Sigmoid colon (tissue), 7 donors: Measurements from ENCODE around the gene TBC1D13. TPM values are rescaled to one million over a fixed set of nuclear protein-coding genes. Genes with fewer than 3 reads are reported as not detected.
A peak's percentile ranks its signal among the peaks of the same experiment; 100 is the strongest.

Experiments used
- DNase-seq: peaks from one replicate; pipeline ENCODE4 v3.0.0-alpha.2; 2019
- H3K27ac ChIP-seq, 4 donors: fragments of 200-600 bp; sonication (generic); one replicate each; pipeline ENCODE4 v1.5.1; 2016 to 2019; ENCODE audit warnings: mild to moderate bottlenecking in 1 of 4
- H3K27me3 ChIP-seq, 3 donors: fragments of 200-600 bp; sonication (generic); one replicate each; pipeline ENCODE4 v1.5.1; 2019; ENCODE audit warnings: mild to moderate bottlenecking in 1 of 3
- H3K36me3 ChIP-seq, 4 donors: fragments of 200-600 bp; sonication (generic); one replicate each; pipeline ENCODE4 v1.5.1; 2016 to 2019
- H3K4me1 ChIP-seq, 4 donors: fragments of 200-600 bp; sonication (generic); one replicate each; pipeline ENCODE4 v1.5.1; 2017 to 2019
- H3K4me3 ChIP-seq, 4 donors: fragments of 200-600 bp; sonication (generic); one replicate each; pipeline ENCODE4 v1.5.1; 2017 to 2019; ENCODE audit warnings: mild to moderate bottlenecking in 2 of 4, moderate library complexity in 1 of 4
- H3K9me3 ChIP-seq, 4 donors: fragments of 200-600 bp in 3 of 4; sonication (generic) in 3 of 4; one replicate each; pipeline versions ENCODE4 v1.5.1 to v1.6.1; 2013 to 2019
- EP300 ChIP-seq, 4 donors: sonication (generic); formaldehyde crosslinking; IDR thresholded peaks; one replicate each; pipeline ENCODE4 v1.6.1; 2017; ENCODE audit warnings: antibody characterized with exemption in 4 of 4
- POLR2A ChIP-seq, 2 donors: fragments of 450-650 bp; IDR thresholded peaks; one replicate each; pipeline ENCODE4 v1.6.1; 2016; ENCODE audit warnings: antibody characterized with exemption in 2 of 2, mild to moderate bottlenecking in 2 of 2, moderate library complexity in 2 of 2
- POLR2AphosphoS5 ChIP-seq, 4 donors: sonication (generic); formaldehyde crosslinking; IDR thresholded peaks; one replicate each; pipeline ENCODE4 v1.6.1; 2017; ENCODE audit warnings: antibody characterized with exemption in 4 of 4
- WGBS, 2 donors: extraction: QIAGEN DNeasy Blood & Tissue Kit; methylation state at CpG; one replicate each; pipeline ENCODE4 v1.1.7; 2013; 5-methylcytosine and 5-hydroxymethylcytosine counted together
- intact Hi-C: fragments of 100-400 bp; cut with DNase I; formaldehyde crosslinking; loops from one replicate; pipeline ENCODE4 v1.15.1; 2023
- polyA plus RNA-seq, 3 donors: library from polyadenylated mRNA; stranded (reverse); fragments of 200-250 nt; gene quantifications; one replicate each; pipeline ENCODE4 v1.2.3, GENCODE V29; 2013
- total RNA-seq, 4 donors: library from RNA; depleted of rRNA; stranded (reverse); fragments of >200 nt; gene quantifications; one replicate each; pipeline ENCODE4 v1.1.0, GENCODE V29; 2016
- TF ChIP-seq, protein P1 (sequence below), 4 experiments: fragments of 450-650 bp in 3 of 4; fragments of 200-600 bp in 1 of 4; IDR thresholded peaks; one replicate each; pipeline ENCODE4 v1.5.1; 2016 to 2019; ENCODE audit warnings: antibody characterized with exemption in 4 of 4, mild to moderate bottlenecking in 3 of 4, moderate library complexity in 2 of 4
- donor health status: healthy with polysubstance abuse.
- donor health status: Bipolar disorder and iron deficiency.
- donor health status: healthy.

Gene TBC1D13
- total and polyA plus RNA-seq, 7 donors = 9.0 to 25.8 (median 14.3) TPM

DNA sequence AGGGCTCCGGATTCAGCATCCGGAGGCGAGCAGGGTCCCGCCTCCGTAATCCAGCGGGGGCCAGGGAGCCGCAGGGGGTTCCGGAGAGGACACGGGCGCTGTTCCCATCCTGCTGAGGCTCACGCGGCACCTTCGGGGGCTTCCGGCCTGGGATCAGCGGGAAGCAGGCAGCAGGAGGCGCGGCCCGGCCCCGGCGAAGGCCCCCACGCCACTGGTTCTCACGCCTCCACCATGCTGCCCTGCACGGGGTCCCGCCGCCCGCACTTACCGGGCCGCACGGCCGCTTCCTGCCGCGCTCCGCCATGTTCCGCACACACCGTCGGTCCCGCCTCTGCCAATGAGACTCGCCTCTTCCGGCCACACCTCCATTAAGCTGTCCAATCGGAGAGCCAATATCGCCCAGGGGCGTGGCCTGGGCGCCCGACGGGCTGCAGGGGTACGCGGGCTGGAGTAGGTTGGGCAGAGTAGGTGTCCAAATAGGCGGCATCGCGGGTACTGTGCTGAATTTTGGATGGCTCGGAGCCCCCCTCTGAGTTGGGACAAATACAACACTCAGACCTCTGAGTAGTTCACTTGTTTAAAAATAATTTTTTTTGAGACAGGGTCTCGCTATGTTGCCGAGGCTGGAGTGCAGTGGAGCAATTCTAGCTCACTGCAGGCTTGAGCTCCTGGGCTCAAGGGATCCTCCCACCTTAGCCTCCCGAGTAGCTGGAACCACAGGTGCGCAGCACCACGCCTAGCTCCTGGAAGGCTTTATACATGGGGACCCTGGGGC is 42.6 kb downstream of the TBC1D13 start, which contains the start of gene SPOUT1:
Gene SPOUT1 (minus strand): TSS at position 318 of the 775 bp plus-strand sequence. CDS start 14 bp downstream, at position 304.
- Histone ChIP-seq H3K9me3 (no peaks in the 10 kb centered on the region), H3K4me3 (peak within 1 kb of the TSS; percentile 69 to 93 (median 83)), H3K4me1 (peaks cover 0 to 18% (median 15%) of the 10 kb centered on the region in 4 donors), H3K27ac (peak within 1 kb of the TSS; percentile 55 to 83 (median 78)), H3K36me3 (peaks cover 0 to 37% (median 6%) of the 10 kb centered on the region in 4 donors), H3K27me3 (no peaks in the 10 kb centered on the region)
- TF ChIP-seq POLR2AphosphoS5 (IDR thresholded peaks at IDR 0.05) (peak in 3 of 4 donors; percentile 42 to 86 (median 83)), POLR2A (IDR thresholded peaks at IDR 0.05) (no peak)
- DNase-seq = peak; percentile 96
- WGBS, 2 donors = 0 to 1% methylated on average over 56 of the region's 56 CpGs
- intact Hi-C loops = no loop called here

DNA sequence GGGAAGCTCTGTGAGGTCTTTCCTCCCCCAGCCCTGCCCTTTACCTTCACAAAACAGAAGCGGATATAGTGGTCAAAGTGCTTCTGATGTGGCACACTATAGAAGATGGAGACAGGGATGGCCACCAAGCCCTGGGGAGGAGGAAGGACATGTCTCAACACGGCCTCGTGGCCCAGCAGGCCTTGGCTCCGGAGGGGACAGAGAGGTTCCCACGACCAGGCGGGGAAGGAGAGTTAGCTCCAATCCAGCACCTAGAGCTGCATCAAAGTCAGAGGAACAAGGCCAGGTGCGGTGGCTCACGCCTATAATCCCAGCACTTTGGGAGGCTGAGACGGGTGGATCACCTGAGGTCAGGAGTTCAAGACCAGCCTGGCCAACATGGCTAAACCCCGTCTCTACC is 46.6 kb downstream of the TBC1D13 start:
- Histone ChIP-seq H3K4me3 (no peak overlapping the region), H3K27me3 (no peaks in the 10 kb centered on the region), H3K27ac (no peak overlapping the region), H3K36me3 (peaks cover 0 to 5% (median 0%) of the 10 kb centered on the region in 4 donors), H3K9me3 (no peaks in the 10 kb centered on the region), H3K4me1 (peaks cover 0 to 15% (median 11%) of the 10 kb centered on the region in 4 donors)
- DNase-seq = no peak
- intact Hi-C loops = no loop called here
- 96% methylated on average over 10 of the region's 10 CpGs for WGBS, 2 donors
- TF ChIP-seq EP300 (IDR thresholded peaks at IDR 0.05) (no peak), POLR2A (IDR thresholded peaks at IDR 0.05) (no peak), POLR2AphosphoS5 (IDR thresholded peaks at IDR 0.05) (no peak)
- TF ChIP-seq, protein P1, sequence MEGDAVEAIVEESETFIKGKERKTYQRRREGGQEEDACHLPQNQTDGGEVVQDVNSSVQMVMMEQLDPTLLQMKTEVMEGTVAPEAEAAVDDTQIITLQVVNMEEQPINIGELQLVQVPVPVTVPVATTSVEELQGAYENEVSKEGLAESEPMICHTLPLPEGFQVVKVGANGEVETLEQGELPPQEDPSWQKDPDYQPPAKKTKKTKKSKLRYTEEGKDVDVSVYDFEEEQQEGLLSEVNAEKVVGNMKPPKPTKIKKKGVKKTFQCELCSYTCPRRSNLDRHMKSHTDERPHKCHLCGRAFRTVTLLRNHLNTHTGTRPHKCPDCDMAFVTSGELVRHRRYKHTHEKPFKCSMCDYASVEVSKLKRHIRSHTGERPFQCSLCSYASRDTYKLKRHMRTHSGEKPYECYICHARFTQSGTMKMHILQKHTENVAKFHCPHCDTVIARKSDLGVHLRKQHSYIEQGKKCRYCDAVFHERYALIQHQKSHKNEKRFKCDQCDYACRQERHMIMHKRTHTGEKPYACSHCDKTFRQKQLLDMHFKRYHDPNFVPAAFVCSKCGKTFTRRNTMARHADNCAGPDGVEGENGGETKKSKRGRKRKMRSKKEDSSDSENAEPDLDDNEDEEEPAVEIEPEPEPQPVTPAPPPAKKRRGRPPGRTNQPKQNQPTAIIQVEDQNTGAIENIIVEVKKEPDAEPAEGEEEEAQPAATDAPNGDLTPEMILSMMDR (IDR thresholded peaks at IDR 0.05) = no peak

DNA sequence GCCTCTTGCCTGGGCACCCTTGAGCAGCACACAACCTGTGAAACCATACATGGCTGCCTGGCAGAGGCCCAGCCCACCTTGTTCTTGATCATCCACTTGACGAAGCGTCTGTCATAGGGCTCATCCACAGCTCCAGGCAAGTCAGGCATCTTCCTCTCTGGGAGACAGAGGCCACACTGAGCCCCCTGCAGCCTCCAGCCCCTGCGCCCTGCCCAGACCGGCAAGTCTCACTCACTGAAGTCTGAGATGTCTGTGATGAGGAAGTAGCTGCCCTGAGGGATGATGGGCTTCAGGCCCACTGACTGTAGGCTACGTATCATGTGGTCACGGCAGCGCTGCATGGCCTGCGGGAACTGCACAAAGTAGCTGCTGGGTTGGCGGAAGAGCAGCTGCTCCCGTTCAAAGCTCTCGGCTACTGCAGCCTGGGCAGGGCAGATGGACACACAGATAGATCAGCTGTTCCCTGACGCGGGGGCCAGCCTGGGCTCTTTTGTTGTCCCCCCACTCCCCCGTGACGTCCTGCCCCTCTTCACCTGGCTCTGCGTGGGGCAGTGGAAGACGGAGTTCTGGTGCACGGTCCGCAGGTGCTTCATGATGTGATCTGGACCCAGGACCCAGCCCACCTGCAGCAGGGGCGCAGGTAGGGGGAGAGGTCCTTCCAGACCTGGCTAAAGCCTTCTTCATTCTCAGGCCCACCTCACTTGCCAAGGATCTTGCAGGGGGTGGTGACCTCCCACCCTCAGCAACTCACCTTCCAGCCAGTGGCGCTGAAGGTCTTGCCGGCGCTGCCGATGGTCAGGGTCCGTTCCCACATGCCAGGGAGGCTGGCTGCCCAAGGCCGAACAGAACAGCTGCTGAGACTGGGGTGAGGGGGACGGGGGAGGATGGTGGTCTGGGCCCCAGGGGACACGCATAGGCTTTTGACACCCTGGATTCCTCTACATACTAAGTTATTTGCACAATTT is 48.5 kb downstream of the TBC1D13 start:
- Histone ChIP-seq H3K27ac (no peak overlapping the region), H3K9me3 (no peaks in the 10 kb centered on the region), H3K36me3 (peaks cover 0 to 5% (median 0%) of the 10 kb centered on the region in 4 donors), H3K4me1 (no peaks in the 10 kb centered on the region), H3K27me3 (no peaks in the 10 kb centered on the region), H3K4me3 (no peak overlapping the region)
- 95 to 96% methylated on average over 28 of the region's 28 CpGs for WGBS, 2 donors
- no peak for TF ChIP-seq EP300 (IDR thresholded peaks at IDR 0.05)
- TF ChIP-seq, protein P1 (IDR thresholded peaks at IDR 0.05) = no peak
- no peak for DNase-seq
- intact Hi-C loops = no loop called here

DNA sequence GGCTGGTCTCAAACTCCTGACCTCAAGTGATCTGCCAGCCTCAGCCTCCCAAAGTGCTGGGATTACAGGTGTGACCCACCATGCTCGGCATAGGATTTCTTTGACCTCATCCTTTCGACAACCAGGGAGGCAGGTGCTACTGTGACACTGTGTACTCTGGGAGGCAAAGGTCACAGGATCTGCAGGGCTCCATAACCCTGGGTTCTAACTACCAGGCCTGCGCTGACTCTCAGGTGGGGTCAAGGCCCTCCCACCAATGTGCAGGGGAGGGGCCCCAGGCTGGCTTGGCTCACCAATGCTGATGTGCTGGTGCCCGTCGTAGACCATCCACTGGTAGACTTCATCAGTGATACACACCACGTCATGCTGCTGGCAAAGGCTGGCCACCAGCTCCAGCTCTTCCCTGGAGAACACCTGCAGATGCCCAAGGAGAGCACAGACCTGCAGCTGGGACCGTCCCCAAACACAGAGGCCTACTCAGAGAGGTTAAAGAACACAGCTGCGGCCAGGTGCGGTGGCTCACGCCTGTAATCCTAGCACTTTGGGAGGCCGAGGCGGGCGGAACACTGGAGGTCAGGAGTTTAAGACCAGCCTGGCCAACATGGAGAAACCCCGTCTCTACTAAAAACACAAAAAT is 49.6 kb downstream of the TBC1D13 start:
- no peak overlapping the region for H3K27ac ChIP-seq
- H3K27me3 ChIP-seq = no peaks in the 10 kb centered on the region
- no peaks in the 10 kb centered on the region for H3K9me3 ChIP-seq
- H3K4me3 ChIP-seq = no peak overlapping the region
- 92 to 94% methylated on average over 14 of the region's 14 CpGs for WGBS, 2 donors
- intact Hi-C loops = no loop called here
- H3K36me3 ChIP-seq = peaks cover 0 to 5% (median 0%) of the 10 kb centered on the region in 4 donors
- DNase-seq = no peak
- TF ChIP-seq EP300 (IDR thresholded peaks at IDR 0.05) (no peak), POLR2AphosphoS5 (IDR thresholded peaks at IDR 0.05) (no peak), POLR2A (IDR thresholded peaks at IDR 0.05) (no peak)
- TF ChIP-seq, protein P1 (IDR thresholded peaks at IDR 0.05) = no peak
- no peaks in the 10 kb centered on the region for H3K4me1 ChIP-seq
